Urothelium cell line (cell line): Measurements from ENCODE around the gene ADORA1.

ENCODE experiments used
- DNase-seq: peaks from one replicate; pipeline ENCODE4 v3.0.0; 2011; ENCODE audit warnings: low spot score, mixed read lengths
- FAIRE-seq: peaks from 2 replicates; lab custom pipeline; 2011; peaks lifted over from hg19 to GRCh38; lab: Jason Lieb, UNC

Gene ADORA1

GRCh38 chr1:203138066-203138465 lies 10.5 kb downstream of the ADORA1 start:
- FAIRE-seq: no peak

GRCh38 chr1:203139976-203140475 lies 12.5 kb downstream of the ADORA1 start:
- DNase-seq (no peak), FAIRE-seq (no peak)

More at GRCh38 chr1:203138066-203138465, 10.5 kb downstream of the ADORA1 start:
- no peak for DNase-seq

GRCh38 chr1:203140743-203141520 lies 13.4 kb downstream of the ADORA1 start:
- no peak for FAIRE-seq

GRCh38 chr1:203142124-203142523 lies 14.6 kb downstream of the ADORA1 start:
- DNase-seq: no peak
- FAIRE-seq: no peak

More at GRCh38 chr1:203140743-203141520, 13.4 kb downstream of the ADORA1 start:
- DNase-seq: no peak

- FAIRE-seq (no peak), DNase-seq (no peak)
These were observed 15.3 kb downstream of the ADORA1 start for GRCh38 chr1:203142684-203143408.

- DNase-seq: no peak
- no peak for FAIRE-seq
These were observed 16.1 kb downstream of the ADORA1 start for GRCh38 chr1:203143641-203144040.

- DNase-seq: peak; percentile 80
- FAIRE-seq: peak; percentile 87
These were observed 17.1 kb downstream of the ADORA1 start for GRCh38 chr1:203144661-203145060.

- FAIRE-seq: no peak
- DNase-seq: no peak
These were observed 18.0 kb downstream of the ADORA1 start for GRCh38 chr1:203145321-203146041.

- FAIRE-seq (no peak), DNase-seq (no peak)
These were observed 18.5 kb downstream of the ADORA1 start for GRCh38 chr1:203146042-203146369.

- FAIRE-seq (no peak), DNase-seq (no peak)
These were observed 19.0 kb downstream of the ADORA1 start for GRCh38 chr1:203146537-203146936.

- DNase-seq (no peak), FAIRE-seq (no peak)
These were observed 19.9 kb downstream of the ADORA1 start for GRCh38 chr1:203147376-203147775.

- FAIRE-seq (no peak), DNase-seq (no peak)
These were observed 20.6 kb downstream of the ADORA1 start for GRCh38 chr1:203148127-203148526.

GRCh38 chr1:203148579-203148978 lies 21.1 kb downstream of the ADORA1 start:
- FAIRE-seq (no peak), DNase-seq (no peak)

- FAIRE-seq (no peak), DNase-seq (no peak)
These were observed 21.8 kb downstream of the ADORA1 start for GRCh38 chr1:203149188-203149840.

- FAIRE-seq (no peak), DNase-seq (no peak)
These were observed 23.2 kb downstream of the ADORA1 start for GRCh38 chr1:203150511-203151297.

GRCh38 chr1:203151362-203152157 lies 24.0 kb downstream of the ADORA1 start:
- DNase-seq: no peak
- FAIRE-seq: no peak

GRCh38 chr1:203152158-203153034 lies 24.9 kb downstream of the ADORA1 start:
- DNase-seq: peak; percentile 83
- FAIRE-seq: no peak
